ENCODE data around the gene PKNOX2.

GRCh38 chr11:125253795-125254525 lies 89.4 kb downstream of the PKNOX2 start:
- TF ChIP-seq CTCF (IDR thresholded peaks at IDR 0.05; ENCODE audit: borderline replicate concordance, extremely low read depth, low read length, poor library complexity, severe bottlenecking), result no peak
- no peak for TF ChIP-seq EZH2 (IDR thresholded peaks at IDR 0.05; ENCODE audit: borderline replicate concordance, low read depth, low read length, severe bottlenecking)
